Progenitor cell of endocrine pancreas (in vitro differentiated cells): ENCODE results near the gene PACS1. TPM values are rescaled to one million over a fixed set of nuclear protein-coding genes. Genes with fewer than 3 reads are reported as not detected.
A peak's percentile ranks its signal among the peaks of the same experiment; 100 is the strongest.

Experiments used
- DNase-seq: peaks from one replicate; pipeline ENCODE4 v3.0.0; 2021; ENCODE audit warnings: low spot score; ENCODE audit not compliant: unreplicated experiment
- H3K27ac Mint-ChIP-seq: 2 replicates; pipeline ENCODE4 v1.8.0; 2021; ENCODE audit warnings: mild to moderate bottlenecking, moderate library complexity, mixed read lengths
- H3K27me3 Mint-ChIP-seq: 2 replicates; pipeline ENCODE4 v1.8.0; 2021; ENCODE audit warnings: mixed read lengths
- H3K36me3 Mint-ChIP-seq: 2 replicates; pipeline ENCODE4 v1.8.0; 2022; ENCODE audit warnings: mixed read lengths; ENCODE audit not compliant: insufficient read depth
- H3K4me1 Mint-ChIP-seq: 2 replicates; pipeline ENCODE4 v1.8.0; 2021; ENCODE audit warnings: low read depth, mixed read lengths
- H3K4me3 Mint-ChIP-seq: 2 replicates; pipeline ENCODE4 v1.8.0; 2021; ENCODE audit warnings: low read depth, mild to moderate bottlenecking, moderate library complexity, mixed read lengths
- H3K9me3 Mint-ChIP-seq: 2 replicates; pipeline ENCODE4 v1.8.0; 2021; ENCODE audit warnings: low read depth, mixed read lengths
- total RNA-seq: library from RNA; stranded (reverse); gene quantifications from 2 replicates; pipeline ENCODE4 v1.2.1, GENCODE V29; 2021
- TF ChIP-seq, protein P1 (sequence below): fragments of 200-600 bp; sonication (generic); IDR thresholded peaks from one replicate; pipeline ENCODE4 v1.5.0; 2021; ENCODE audit warnings: antibody characterized with exemption, mild to moderate bottlenecking; ENCODE audit not compliant: unreplicated experiment

PACS1 gene
- total RNA-seq, 1 donor from 2014 or later, result 72.3 TPM

DNA sequence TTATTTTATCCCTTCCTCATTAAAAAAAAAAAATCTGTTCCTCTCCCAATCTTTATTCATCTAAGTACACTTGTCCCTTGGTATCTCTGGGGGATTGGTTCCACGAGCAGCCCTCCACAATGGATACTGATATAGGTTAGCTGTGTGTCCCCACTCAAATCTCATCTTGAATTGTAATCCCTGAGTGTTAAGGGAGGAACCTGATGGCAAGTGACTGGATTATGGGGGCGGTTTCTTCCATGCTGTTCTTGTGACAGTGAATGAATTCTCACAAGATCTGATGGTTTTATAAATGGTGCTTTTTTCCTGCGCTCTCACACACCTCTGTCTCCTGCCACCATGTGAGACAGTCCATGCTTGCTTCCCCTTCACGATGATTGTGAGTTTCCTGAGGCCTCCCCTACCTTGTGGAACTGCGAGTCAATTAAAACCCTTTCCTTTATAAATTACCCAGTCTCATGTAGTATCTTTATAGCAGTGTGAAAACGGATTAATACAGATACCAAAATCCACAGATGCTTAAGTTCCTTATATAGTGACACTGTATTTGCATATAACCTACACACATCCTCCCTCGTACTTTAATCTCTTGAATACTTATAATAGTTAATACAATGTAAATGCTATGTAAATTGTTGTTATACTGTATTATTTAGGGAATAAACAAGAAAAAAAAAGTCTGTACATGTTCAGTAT lies 62.0 kb downstream of the PACS1 start:
- H3K36me3 Mint-ChIP-seq, result peaks cover 1% of the 10 kb centered on the region
- TF ChIP-seq, protein P1, sequence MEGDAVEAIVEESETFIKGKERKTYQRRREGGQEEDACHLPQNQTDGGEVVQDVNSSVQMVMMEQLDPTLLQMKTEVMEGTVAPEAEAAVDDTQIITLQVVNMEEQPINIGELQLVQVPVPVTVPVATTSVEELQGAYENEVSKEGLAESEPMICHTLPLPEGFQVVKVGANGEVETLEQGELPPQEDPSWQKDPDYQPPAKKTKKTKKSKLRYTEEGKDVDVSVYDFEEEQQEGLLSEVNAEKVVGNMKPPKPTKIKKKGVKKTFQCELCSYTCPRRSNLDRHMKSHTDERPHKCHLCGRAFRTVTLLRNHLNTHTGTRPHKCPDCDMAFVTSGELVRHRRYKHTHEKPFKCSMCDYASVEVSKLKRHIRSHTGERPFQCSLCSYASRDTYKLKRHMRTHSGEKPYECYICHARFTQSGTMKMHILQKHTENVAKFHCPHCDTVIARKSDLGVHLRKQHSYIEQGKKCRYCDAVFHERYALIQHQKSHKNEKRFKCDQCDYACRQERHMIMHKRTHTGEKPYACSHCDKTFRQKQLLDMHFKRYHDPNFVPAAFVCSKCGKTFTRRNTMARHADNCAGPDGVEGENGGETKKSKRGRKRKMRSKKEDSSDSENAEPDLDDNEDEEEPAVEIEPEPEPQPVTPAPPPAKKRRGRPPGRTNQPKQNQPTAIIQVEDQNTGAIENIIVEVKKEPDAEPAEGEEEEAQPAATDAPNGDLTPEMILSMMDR, result no peak
- no peak overlapping the region for H3K4me3 Mint-ChIP-seq
- H3K27ac Mint-ChIP-seq, result no peak overlapping the region
- peaks cover 3% of the 10 kb centered on the region for H3K4me1 Mint-ChIP-seq
- no peaks in the 10 kb centered on the region for H3K9me3 Mint-ChIP-seq
- no peaks in the 10 kb centered on the region for H3K27me3 Mint-ChIP-seq
- no peak for DNase-seq

DNA sequence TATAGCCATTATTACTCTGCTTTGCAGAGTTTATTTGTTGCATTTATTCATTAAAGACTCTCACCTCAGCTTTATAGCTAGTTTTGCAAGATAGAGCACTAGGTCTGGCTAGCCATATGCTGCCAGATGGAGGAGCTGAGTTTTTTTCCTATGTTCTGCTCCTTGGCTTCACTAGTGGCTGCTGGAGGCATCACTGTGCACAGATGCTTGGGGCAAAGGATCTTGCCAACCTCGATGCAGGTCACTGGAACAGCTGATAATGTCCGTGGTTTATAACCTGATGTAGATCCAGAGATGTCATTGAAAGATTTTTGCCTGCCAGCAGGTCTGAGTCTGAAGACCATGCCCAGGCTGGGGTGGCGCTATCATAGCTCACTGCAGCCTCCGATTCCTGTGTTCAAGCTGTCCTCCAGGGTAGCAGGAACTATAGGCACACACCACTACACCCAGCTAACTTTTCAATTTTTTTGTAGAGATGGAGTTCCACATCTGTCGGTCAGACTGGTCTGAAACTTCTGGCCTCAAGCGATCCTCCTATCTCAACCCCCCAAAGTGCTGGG lies 63.2 kb downstream of the PACS1 start:
- Mint-ChIP-seq H3K36me3 (peaks cover 1% of the 10 kb centered on the region), H3K4me3 (no peak overlapping the region)

DNA sequence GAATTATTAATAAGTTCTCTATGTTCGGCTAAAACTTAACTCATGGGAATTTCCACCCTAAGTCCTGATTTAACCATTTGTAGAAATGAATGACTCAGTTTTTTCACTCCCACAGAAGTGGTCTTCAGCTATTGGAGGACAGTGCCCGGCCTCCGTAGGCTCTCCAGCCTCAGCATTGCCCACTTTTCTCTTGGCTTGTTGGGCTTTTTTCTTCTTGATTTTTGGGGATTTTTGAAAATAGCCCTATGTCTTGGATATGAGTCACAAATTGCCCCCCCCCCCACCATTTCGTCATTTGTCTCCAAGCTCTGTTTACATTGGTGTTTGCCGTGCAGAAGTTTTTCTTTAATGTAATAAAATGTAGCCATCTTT lies 66.7 kb downstream of the PACS1 start:
- TF ChIP-seq, protein P1, result no peak
- H3K27me3 Mint-ChIP-seq, result no peaks in the 10 kb centered on the region
- peaks cover 7% of the 10 kb centered on the region for H3K4me1 Mint-ChIP-seq
- DNase-seq, result no peak
- no peaks in the 10 kb centered on the region for H3K9me3 Mint-ChIP-seq
- no peak overlapping the region for H3K27ac Mint-ChIP-seq
- H3K36me3 Mint-ChIP-seq, result peaks cover 1% of the 10 kb centered on the region
- H3K4me3 Mint-ChIP-seq, result no peak overlapping the region

More for the DNA sequence above, 63.2 kb downstream of the PACS1 start:
- Mint-ChIP-seq H3K4me1 (peaks cover 7% of the 10 kb centered on the region), H3K27ac (no peak overlapping the region), H3K9me3 (no peaks in the 10 kb centered on the region), H3K27me3 (no peaks in the 10 kb centered on the region)
- no peak for DNase-seq
- TF ChIP-seq, protein P1, result no peak

DNA sequence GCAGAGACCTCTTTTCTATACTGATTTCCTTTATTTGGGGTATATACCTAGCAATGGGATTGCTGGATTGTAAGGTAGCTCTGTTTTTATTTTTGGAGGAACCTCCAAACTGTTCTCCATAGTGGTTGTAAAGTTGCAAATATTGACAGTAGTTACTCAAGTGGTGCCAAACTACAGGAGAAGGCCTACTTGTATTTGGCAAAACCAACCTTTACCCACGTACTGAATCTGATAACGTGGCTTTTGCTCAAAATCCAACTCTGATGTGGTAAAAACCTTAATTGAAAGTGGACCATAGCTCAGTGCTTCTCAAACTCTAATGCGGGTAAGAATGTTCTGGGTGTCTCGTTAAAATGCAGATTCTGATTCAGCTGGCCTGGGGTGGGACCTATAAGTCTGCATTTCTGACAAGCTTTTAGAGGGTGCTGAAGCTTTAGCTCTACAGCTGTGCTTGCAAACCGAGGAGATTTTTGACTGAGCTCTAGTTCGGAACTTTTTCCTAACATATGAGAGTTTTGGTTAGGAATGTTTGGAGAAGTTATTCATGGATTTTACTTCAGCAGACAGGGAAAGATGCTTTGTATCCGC lies 69.8 kb downstream of the PACS1 start:
- DNase-seq, result no peak
- no peak overlapping the region for H3K4me3 Mint-ChIP-seq
- TF ChIP-seq, protein P1, result no peak
- no peaks in the 10 kb centered on the region for H3K27me3 Mint-ChIP-seq
- H3K9me3 Mint-ChIP-seq, result no peaks in the 10 kb centered on the region
- no peak overlapping the region for H3K27ac Mint-ChIP-seq
- peaks cover 33% of the 10 kb centered on the region for H3K4me1 Mint-ChIP-seq
- peaks cover 1% of the 10 kb centered on the region for H3K36me3 Mint-ChIP-seq

DNA sequence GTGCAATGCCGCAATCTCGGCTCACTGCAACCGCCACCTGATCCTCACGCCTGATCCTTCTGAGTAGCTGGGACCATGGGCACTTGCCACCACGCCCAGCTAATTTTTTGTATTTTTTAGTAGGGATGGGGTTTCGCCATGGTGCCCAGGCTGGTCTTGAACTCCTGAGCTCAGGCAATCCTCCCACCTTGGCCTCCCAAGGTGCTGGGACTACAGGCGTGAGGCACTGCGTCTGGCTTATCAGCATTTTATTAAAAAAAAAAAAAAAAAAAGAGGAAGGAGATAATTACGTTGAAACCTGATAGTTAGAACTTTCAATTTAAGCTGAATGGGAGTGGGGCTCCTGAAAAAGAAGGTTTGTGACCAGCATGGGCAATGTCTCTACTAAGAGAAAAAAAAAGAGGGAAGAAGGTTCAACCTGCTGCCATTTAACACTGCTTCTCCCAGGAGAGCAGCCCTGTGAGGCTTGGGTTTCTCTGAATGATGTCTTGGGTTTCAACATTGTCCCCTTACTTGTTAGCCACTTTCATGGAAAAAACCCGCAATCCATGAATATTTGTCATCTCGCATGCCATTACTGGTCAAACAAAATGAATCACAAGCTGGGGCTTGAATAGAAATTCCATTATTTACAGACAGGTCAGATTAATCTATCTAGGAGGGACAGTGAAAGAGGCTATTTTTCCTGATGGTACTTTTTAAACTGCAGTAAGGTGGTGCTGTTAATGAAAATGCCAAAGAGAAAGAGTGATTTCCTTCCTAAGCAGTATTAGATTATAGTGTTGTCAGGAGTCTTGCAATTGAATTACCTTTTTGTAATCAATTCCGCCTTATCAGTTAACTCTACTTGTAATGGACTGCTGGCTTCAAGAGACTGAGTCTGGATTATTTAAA lies 72.5 kb downstream of the PACS1 start:
- no peaks in the 10 kb centered on the region for H3K27me3 Mint-ChIP-seq

More for the DNA sequence above, 72.5 kb downstream of the PACS1 start:
- peaks cover 8% of the 10 kb centered on the region for H3K36me3 Mint-ChIP-seq
- TF ChIP-seq, protein P1, result no peak
- H3K9me3 Mint-ChIP-seq, result peaks cover 7% of the 10 kb centered on the region
- peak overlapping the region; percentile 53 for H3K27ac Mint-ChIP-seq
- H3K4me3 Mint-ChIP-seq, result no peak overlapping the region
- peaks cover 37% of the 10 kb centered on the region for H3K4me1 Mint-ChIP-seq
- DNase-seq, result no peak
